ENCODE measurements around the gene CFAP46.
"Not testable (repeated sequence)": the region's sequence is repeated elsewhere in the genome, so short reads cannot be mapped to it uniquely, and the experiment has no call there.

The CFAP46 gene

DNA sequence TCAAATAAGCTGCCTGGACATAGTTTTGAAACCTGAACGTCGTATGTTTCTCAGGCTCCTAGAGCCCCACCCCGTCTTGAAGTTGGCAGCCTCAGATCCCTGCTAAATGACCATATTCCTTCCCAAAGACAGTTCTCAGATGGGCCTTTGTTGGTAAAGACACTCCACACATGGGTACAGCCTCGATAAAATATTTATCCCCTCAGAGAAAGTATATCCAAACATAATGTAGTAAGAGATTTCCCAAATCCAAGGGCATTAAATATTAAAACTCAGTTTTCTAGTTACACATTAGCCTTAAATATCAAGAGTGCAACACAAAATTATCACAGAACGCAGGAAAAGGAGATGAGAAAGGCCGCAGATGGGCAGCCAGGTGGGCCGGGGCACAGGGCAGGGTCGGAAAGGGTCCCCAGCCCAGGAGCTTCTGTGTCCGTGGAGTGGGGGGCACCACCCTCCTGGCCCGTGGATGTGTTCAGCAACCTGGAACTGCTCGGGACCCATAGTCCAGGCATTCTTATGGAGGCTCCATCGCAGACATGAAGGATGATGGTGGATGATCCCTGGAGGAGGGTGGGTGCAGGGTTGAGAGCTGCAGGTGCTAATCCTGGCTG is 1.5 kb upstream of the CFAP46 start:
- DNase-seq = no peak

DNA sequence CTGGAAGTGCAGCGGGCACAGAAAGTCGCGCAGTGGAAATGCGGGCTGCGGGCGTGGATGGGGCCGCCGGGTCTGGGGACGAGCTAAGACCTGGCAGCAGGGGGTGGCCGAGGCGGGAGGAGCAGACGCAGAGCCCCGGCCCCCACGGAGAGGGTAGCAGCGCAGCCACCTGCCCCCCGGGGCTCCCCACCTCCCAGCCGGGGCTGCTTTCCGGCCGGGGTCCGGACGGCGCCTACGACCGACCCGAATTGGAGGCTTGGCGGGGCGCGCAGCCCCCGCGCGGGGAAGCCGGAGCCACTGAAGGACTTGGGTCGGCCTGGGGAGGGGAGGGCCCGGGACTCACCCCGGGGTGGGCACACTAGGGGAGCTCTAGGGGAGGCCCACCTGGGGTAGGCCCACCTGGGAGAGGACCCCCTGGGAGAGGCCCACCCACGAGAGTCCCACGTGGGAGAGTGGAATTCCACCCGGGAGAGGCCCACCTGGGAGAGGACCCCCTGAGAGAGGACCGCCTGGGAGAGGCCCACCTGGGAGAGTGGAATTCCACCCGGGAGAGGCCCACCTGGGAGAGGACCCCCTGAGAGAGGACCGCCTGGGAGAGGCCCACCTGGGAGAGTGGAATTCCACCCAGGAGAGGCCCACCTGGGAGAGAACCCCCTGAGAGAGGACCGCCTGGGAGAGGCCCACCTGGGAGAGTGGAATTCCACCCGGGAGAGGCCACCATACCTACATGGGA is 854 bp upstream of the CFAP46 start:
- DNase-seq = no peak

DNA sequence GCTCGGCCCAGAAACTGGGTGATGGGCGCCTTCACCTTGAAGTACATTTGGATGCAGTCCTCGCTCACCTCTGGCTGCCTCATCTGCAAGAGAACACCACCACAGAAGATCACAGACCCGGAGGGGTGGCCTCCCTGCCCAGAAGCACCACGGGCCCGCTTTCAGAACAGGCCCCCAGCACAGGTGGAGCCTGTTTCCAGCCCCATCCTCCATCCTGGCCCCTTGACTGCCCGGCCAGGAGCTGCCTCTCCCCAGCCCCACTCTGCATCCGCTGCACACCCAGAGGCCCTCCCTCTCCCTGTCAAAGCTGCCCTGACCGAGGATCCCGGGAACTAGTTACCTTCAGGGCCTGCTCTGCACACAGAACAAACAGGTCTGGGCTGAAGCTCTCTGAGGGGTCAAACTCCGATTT is 724 bp downstream of the CFAP46 start:
- DNase-seq = peak; percentile 49

DNA sequence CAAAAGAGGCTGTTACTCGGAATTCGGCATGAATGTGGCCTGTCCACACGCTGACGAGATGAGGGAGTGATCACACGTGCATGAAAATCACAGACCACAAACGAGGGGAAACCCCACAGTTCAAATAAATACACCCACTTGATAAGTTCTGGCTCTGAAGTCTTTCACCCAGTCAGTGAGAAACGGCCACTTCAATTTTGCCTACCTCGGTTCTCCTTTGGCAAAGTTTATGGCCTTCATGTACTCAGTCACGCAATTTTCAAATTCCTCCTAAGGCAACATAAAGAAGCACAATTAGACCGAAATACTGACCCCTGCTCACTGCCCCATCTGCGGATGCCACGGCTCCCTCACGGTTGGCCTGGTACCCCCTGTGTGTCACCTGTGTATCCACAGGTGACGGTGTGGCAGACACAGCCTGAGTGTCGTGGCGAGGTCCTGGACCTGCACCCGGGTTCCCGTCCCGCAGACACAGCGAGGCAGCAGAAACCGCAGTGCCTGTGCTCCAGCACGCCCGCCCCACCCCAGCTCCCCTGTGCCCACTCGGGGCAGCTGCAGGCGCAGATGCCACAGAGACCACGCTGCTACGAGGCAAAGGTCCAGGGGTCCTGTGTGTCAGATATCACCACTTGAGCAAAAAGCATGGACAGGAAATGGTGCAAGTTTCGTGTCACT is 1.4 kb downstream of the CFAP46 start:
- no peak for DNase-seq

DNA sequence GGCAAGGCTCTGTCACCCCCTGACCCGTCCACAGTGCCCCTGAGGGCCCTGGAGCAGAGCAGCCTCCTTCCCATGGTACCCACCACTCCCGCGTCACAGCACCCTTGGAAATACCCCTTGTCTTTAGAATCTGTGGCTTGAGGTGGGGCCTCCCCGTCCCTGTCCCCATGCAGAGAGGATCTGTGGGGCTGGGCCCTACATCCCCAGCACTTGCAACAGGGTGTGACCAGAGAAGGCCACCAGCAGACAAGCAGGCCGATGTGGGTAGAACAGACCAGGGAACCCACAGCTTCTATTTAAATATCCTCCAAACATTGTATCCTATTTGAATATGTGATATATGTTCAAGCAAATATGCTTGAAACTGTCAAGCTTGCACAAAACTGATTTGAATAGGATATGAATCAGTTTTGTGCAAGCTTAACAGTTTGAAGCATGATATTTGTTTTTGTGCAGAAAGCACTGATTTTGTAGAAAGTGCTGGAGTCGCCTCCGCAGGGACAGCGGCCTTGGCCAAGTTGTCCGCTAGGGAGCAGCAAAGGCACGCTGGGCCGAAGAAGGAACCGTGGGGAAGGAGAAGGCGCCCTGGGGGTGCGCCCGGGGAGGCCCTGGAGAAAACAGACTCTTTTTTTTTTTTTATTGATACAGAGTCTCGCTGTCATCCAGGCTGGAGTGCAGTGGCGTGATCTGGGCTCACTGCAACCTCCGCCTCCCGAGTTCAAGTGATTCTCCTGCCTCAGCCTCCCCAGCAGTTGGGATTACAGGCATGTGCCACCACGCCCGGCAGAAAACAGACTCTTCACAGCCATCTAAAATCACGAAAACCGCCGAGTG is 2.2 kb downstream of the CFAP46 start:
- DNase-seq = peak; percentile 71

- no peak for DNase-seq
Observed at GRCh38 chr10:132939378-132939955, 2.9 kb downstream of the CFAP46 start.

DNA sequence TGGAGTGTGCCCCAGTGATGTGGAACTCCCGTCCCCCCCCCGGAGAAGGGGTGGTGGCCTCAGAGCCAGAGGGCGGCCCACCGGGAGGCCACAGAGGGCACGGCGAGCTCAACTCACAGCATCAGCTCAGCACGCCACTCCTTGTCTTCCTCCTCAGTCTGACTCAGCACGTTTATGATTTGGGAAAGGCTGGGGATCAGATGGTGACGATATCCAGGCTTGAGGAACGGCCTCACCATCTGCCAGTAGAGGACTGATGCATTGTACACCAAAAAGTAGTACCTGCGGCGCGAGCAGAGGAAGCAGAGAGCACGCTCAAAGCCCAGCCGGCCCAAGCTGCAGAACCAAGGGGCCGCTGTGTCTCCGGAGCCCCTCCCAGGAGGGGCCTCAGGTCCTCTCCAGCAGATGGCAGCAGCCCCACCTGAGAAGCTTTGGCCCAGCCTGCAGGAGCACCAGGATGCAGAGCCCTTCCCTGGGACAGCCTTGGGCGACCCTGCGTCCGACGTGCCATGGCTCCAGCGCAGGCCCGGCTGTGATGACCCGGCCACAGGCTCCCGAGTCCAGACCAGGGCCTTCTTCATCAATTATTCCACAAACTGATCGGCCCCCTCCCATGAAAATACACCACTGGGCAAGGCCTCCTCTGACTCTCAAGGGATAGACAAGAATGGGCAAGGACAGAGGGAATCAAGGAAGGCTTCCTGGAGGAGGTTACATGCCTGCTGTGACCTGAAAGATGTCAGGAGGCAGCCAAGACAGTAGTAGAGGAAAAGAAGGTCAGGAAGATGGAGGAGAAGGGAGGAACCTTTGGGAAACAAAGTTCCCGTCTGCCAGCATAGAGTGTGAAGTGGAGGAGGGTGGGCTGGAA is 3.7 kb downstream of the CFAP46 start:
- no peak for DNase-seq

DNA sequence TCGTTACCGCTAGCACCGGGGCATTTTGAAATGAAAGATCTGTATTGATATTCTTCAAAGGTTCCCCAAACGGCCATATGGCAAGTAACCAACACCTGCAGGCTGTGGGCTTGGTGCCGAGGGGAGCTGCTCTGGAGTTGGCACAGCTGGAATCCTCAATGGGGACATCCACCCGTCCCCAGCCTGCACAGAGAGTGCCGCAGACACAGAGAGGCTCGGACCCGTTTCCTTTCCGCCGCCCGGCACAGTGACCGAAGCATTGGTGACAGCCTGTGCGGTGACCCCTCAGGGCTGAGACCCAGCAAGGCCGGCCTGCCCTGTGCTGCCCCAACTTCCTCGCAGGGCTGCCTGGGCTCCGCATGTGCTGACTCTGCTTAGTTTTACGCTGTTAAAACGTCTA is 4.5 kb downstream of the CFAP46 start:
- DNase-seq = no peak

DNA sequence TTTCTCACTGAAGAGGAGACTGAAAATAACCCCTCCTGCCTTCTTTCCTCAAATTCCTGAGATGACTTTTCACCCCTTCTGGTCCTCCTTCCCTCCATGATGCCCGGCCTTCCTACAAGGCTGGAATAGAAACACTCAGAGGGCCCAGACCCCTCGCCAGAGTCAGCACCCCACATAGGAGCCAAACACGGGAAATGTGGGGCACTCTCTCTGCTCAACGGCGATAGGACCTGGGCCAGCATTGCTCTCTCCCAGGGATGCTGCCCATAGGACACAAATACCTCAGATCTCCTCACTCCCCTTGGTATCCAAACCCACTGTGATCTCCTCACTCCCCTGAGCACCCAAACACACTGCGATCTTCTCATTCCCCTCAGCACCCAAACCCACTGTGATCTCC is 7.4 kb downstream of the CFAP46 start:
- no peak for DNase-seq

DNA sequence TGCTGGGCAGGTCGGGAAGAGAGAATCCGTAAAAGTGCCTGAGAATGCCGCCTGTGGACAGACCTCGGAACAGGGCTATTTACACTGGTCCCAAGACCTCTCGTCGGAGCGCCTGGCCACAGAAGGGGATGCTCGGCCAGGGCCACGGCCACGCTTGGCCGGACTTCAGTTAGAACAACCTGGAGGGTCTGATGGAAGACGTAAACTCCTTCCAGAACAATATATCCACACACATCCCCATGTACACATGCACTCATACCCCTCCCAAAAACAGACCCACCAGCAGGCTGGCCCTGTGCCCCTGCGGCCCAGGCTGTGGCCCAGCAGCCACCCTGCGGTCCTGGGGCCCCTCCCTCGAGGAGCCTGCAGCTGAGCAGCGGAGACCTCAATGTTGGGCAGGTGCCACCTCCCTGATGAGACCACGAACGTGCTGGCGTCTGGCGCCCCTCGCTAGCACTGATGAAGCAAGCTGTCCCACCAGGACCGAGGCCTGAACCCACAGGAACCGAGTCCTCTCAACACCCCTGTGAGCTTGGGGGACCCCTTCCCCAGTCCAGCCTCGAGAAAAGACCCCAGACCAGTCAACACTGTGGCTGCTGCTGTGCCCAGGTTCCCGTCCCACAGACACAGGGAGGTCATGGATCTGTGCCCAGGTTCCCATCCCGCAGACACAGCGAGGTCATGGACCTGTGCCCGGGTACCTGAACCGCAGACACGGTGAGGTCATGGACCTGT is 8.9 kb downstream of the CFAP46 start:
- no peak for DNase-seq

DNA sequence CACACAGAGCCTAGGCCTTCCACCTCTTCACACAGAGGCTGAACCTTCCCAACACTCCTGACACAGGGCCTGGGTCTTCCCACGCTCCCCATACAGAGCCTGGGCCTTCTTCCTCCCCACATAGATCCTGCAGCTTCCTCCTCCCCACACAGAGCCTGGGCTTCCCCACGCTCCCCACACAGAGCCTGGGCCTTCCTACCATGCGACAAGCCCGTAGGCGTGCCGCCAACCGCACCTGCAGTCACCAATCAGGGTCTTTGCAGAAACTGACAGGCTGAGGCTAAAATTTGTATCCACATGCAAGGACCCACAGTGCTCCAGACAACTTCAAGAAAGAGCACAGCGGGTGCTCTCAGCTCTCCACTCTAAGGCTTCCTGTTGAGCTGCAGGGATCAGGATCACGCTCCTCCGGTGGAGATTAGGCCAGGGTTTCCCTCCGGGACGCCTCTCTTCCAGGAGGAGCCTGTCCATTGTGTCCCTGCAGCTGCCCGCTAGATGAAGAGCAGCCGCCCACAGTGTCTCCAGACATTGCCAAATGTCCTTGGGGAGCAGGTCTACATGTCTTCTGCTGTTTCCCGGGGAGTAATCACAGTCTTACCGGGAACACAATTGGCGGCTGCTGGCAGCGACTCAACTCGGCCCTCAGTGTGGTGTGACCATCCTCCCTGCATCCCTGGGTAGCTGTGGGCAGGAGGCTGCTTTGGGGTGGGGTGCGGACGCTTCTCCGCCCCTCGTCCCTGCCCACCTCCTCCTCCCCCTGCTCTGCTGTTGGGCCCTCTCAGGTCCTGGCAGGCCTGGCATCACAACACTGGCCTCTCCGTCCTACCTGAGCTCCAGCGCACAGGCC is 9.7 kb downstream of the CFAP46 start:
- no peak for DNase-seq

GRCh38 chr10:132931258-132932250 is 10.8 kb downstream of the CFAP46 start:
- DNase-seq = not testable (repeated sequence)

- DNase-seq = not testable (repeated sequence)
Observed at GRCh38 chr10:132930701-132931100, 11.7 kb downstream of the CFAP46 start.

DNA sequence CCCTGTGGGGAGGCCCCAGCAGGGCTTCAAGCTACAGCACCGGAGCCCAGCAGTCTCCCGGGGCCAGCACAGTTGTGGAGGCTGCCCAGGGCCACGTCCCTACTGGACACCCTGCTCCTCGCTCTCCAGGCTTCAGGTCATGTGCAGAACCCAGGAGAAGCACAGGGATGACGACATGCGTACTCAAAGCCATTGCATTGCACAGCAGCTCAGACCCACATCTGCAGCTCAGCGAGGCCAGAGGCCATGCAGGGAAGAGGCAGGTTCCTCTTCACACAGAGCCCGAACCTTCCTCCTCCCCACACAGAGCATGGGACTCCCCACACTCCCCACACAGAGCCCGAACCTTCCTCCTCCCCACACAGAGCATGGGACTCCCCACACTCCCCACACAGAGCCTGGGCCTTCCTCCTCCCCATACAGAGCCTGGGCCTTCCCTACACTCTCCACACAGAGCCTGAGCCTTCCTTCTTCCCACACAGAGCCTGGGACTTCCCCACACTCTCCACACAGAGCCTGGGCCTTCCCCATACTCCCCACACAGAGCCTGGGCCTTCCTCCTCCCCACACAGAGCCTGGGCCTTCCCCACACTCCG is 12.3 kb downstream of the CFAP46 start:
- DNase-seq = no peak

GRCh38 chr10:132929480-132929879 is 12.9 kb downstream of the CFAP46 start:
- DNase-seq = no peak

GRCh38 chr10:132928261-132928660 is 14.1 kb downstream of the CFAP46 start:
- no peak for DNase-seq

- no peak for DNase-seq
Observed at GRCh38 chr10:132927824-132928223, 14.5 kb downstream of the CFAP46 start.

All from retina (tissue), 1 donor.